ENCODE data around the gene UBE2G2.

UBE2G2 gene

GRCh38 chr21:44734026-44734745 lies 67.4 kb downstream of the UBE2G2 start:
- ATAC-seq = no peak
- TF ChIP-seq CREB5 (CRISPR knock-in tag; IDR thresholded peaks at IDR 0.05; ENCODE audit: low read depth) (no peak), ZFP3 (CRISPR knock-in tag; IDR thresholded peaks at IDR 0.05) (no peak), RARB (CRISPR knock-in tag; IDR thresholded peaks at IDR 0.05) (no peak)
- TF ChIP-seq, protein P1, sequence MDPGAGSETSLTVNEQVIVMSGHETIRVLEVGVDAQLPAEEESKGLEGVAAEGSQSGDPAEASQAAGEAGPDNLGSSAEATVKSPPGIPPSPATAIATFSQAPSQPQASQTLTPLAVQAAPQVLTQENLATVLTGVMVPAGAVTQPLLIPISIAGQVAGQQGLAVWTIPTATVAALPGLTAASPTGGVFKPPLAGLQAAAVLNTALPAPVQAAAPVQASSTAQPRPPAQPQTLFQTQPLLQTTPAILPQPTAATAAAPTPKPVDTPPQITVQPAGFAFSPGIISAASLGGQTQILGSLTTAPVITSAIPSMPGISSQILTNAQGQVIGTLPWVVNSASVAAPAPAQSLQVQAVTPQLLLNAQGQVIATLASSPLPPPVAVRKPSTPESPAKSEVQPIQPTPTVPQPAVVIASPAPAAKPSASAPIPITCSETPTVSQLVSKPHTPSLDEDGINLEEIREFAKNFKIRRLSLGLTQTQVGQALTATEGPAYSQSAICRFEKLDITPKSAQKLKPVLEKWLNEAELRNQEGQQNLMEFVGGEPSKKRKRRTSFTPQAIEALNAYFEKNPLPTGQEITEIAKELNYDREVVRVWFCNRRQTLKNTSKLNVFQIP (CRISPR knock-in tag; IDR thresholded peaks at IDR 0.05; ENCODE audit: borderline replicate concordance, low read depth) = no peak

GRCh38 chr21:44732956-44733355 lies 68.7 kb downstream of the UBE2G2 start:
- ATAC-seq = no peak
- TF ChIP-seq CSDC2 (CRISPR knock-in tag; IDR thresholded peaks at IDR 0.05) = no peak
- no peak for TF ChIP-seq TOX (CRISPR knock-in tag; IDR thresholded peaks at IDR 0.05; ENCODE audit: borderline replicate concordance)
- TF ChIP-seq CREB5 (CRISPR knock-in tag; IDR thresholded peaks at IDR 0.05; ENCODE audit: low read depth) = no peak
- TF ChIP-seq ZNF565 (CRISPR knock-in tag; conservative IDR thresholded peaks at IDR 0.05; ENCODE audit: low read depth) = no peak
- TF ChIP-seq ZNF70 (CRISPR knock-in tag; IDR thresholded peaks at IDR 0.05) = no peak
- TF ChIP-seq TSHZ2 (CRISPR knock-in tag; IDR thresholded peaks at IDR 0.05) = no peak
- no peak for TF ChIP-seq SNAI2 (CRISPR knock-in tag; IDR thresholded peaks at IDR 0.05)
- TF ChIP-seq, protein P2, sequence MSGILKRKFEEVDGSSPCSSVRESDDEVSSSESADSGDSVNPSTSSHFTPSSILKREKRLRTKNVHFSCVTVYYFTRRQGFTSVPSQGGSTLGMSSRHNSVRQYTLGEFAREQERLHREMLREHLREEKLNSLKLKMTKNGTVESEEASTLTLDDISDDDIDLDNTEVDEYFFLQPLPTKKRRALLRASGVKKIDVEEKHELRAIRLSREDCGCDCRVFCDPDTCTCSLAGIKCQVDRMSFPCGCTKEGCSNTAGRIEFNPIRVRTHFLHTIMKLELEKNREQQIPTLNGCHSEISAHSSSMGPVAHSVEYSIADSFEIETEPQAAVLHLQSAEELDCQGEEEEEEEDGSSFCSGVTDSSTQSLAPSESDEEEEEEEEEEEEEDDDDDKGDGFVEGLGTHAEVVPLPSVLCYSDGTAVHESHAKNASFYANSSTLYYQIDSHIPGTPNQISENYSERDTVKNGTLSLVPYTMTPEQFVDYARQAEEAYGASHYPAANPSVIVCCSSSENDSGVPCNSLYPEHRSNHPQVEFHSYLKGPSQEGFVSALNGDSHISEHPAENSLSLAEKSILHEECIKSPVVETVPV (CRISPR knock-in tag; IDR thresholded peaks at IDR 0.05) = no peak
- TF ChIP-seq, protein P1 (CRISPR knock-in tag; IDR thresholded peaks at IDR 0.05; ENCODE audit: borderline replicate concordance, low read depth) = no peak
- no peak for TF ChIP-seq PATZ1 (CRISPR knock-in tag; IDR thresholded peaks at IDR 0.05; ENCODE audit: borderline replicate concordance)
- TF ChIP-seq ZFP3 (CRISPR knock-in tag; IDR thresholded peaks at IDR 0.05) = no peak
- no peak for TF ChIP-seq ZNF8 (CRISPR knock-in tag; IDR thresholded peaks at IDR 0.05)
- no peak for TF ChIP-seq PPARA (CRISPR knock-in tag; IDR thresholded peaks at IDR 0.05; ENCODE audit: borderline replicate concordance)
- no peak for TF ChIP-seq ZC3H10 (CRISPR knock-in tag; IDR thresholded peaks at IDR 0.05)

DNA sequence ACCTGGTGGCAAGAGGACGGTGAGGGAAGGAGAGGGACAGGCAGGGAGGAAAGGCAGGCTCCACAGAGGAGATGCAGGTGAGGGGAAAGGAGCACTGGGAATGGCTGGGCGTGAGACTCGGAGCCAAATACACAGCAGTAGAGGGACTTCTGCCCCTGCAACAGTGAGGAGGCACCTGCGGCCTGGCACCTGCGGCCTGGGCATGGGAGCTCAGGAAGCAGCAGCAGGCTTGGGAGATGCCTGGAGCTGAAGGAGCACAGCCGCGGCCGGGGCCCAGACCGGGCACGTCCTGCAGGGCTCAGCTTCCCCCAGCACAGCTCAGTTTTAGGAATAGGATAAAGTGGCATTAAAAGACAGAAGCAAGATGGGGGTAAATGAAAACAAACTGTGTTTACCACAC lies 69.4 kb downstream of the UBE2G2 start:
- ATAC-seq = no peak
- TF ChIP-seq OSR1 (CRISPR knock-in tag; IDR thresholded peaks at IDR 0.05) (no peak), TOX (CRISPR knock-in tag; IDR thresholded peaks at IDR 0.05; ENCODE audit: borderline replicate concordance) (no peak), GLIS3 (CRISPR knock-in tag; IDR thresholded peaks at IDR 0.05) (no peak), TCF4 (CRISPR knock-in tag; IDR thresholded peaks at IDR 0.05; ENCODE audit: borderline replicate concordance) (no peak), ZFP30 (CRISPR knock-in tag; IDR thresholded peaks at IDR 0.05) (no peak), BACH2 (CRISPR knock-in tag; IDR thresholded peaks at IDR 0.05; ENCODE audit: borderline replicate concordance) (no peak), ZNF565 (CRISPR knock-in tag; conservative IDR thresholded peaks at IDR 0.05; ENCODE audit: low read depth) (no peak), RARB (CRISPR knock-in tag; IDR thresholded peaks at IDR 0.05) (no peak), ISL1 (CRISPR knock-in tag; IDR thresholded peaks at IDR 0.05) (no peak), PATZ1 (CRISPR knock-in tag; IDR thresholded peaks at IDR 0.05; ENCODE audit: borderline replicate concordance) (no peak), CSDC2 (CRISPR knock-in tag; IDR thresholded peaks at IDR 0.05) (no peak)

Measured in SK-N-SH treated with all-trans-retinoic acid at 6 μM for 48 hours (cell line).